Stimulated activated CD8-positive, alpha-beta memory T cell treated with anti-CD3 and anti-CD28 coated beads, Interleukin-12 subunit alpha, Interleukin-12 subunit beta, amount 100 ng/mL, for 1 hour (primary cell): ENCODE data around the gene TNPO1.
A peak's percentile ranks its signal among the peaks of the same experiment; 100 is the strongest.
"Not testable (repeated sequence)": the region's sequence is repeated elsewhere in the genome, so short reads cannot be mapped to it uniquely, and the experiment has no call there.

Experiments
- DNase-seq: peaks from one replicate; pipeline ENCODE4 v3.0.0-alpha.2; 2020; ENCODE audit warnings: low read depth

The TNPO1 gene

DNA sequence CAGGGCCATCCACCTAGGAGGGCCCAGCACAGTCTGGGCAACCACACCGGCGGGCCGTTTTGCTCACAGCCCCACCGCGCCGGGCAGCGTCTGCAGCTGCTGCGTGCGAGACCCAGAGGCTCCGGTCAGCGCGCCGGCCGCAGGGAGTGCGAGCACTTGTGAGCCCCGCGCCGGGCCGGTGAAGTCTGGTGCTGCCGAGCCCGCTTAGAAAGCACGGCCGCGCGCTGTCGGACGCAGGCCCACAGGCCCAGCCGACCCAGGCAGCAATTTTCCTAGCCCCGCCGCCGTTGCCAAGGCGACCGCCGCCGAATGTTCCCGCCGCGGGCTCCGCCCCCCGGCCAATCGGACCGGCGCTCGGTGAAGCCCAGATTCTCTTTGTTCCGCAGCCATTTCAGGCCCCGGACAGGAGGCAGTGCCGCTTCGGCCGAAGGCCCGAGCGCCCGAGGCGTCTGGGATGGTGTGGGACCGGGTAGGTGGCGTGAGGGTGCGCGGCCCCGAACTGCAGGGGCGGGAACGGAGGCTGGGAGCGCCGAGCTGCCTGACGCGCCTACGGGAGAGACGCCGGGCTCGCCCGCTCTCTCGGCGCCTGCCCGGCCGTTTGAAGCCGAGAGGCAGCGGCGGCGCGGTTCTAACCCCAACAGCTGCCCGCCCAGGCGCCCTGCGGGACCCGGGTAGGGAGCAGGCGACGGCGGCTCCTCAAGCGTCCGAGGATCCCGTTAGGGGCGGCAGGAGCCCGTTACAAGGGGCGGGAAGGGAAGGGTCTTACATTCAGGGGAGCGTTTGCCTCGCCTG lies at the start of gene TNPO1:
Gene TNPO1 (plus strand): TSS at position 378 of the 792 bp plus-strand sequence. CDS start 77 bp downstream, at position 455.
- DNase-seq: peak; percentile 73

DNA sequence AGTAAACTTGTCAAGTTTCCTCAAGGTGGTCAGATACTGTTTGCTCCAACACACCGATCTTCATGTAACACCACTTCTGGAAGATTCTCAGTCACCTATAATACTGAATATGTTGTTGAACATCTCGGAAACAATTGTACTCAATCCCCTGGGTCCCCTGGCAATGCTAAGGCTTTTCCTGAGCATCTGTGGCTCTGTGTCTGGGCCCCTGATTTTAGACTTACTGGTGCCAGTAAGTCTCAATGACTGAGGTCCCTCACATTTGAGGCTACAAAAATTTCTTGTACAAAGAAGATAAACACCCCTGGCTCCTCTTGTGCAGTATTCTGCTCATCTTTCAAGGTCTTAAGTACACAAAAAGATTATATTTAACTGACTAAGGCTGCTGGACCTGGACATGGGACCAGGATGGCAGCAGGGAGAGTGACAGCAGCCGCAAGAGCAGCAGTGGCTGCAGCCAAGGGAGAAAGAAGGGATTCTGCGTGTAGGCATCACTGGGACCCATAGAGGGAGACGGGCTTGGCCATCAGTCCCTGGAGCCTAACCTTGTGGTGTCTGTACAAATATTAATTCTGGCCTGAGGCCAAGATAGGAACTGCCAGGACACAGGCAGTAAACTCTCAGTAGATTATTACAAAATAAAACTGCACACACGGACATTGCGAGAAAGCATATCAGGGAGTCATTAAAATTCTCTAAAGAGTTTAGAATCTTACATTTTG lies 49.0 kb upstream of the TNPO1 start:
- no peak for DNase-seq

DNA sequence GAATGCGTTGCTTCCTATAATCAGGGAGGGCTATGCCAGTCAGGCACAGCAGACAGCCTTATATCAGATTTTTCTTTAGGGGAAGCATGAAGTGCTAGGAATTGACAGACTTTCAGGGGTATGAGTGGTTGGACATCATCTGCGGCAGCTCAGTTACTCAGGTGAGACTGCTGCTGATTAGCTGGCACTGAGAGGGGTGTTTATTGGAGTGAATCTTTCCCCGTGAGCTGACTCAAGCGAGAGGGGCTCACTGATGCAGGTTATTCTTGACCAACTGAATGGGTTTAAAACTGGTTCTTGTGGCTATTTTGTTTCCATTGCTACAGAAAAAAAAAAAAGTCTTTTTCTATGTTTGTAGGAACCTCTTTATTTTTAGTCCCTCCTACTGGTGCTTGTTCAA lies 46.2 kb upstream of the TNPO1 start:
- no peak for DNase-seq

DNA sequence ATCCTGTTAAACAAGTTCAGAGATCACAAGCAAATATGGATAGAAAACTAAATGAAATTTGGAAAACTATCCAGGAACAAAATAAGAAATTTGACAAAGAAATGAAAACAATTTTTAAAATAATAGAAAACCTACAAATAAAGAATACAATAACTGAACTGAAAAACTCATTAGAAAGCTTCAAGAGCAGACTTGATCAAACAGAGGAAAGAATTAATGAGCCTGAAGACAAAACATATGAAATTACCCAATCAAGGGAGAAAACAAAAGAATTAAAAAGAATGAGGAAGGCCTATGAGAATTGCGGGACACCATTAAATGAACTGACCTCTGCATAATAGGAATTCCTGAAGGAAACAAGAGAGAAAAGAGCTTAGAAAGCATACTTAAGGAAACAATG lies 39.8 kb upstream of the TNPO1 start:
- no peak for DNase-seq

DNA sequence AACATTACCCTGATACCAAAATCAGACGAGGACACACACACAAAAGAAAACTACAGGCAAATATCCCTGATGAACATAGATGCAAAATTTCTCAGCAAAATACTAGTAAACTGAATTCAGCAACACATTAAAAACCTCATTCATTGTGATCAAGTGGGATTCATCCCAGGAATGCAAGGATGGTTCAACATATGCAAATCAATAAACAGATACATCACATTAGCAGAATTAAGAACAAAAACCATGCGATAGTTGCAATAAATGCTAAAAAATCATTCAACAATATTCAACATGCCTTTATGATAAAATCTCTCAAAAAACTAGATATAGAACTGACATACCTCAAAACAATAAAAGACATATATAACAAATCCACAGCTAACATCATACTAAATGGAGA lies 36.9 kb upstream of the TNPO1 start:
- DNase-seq: no peak

DNA sequence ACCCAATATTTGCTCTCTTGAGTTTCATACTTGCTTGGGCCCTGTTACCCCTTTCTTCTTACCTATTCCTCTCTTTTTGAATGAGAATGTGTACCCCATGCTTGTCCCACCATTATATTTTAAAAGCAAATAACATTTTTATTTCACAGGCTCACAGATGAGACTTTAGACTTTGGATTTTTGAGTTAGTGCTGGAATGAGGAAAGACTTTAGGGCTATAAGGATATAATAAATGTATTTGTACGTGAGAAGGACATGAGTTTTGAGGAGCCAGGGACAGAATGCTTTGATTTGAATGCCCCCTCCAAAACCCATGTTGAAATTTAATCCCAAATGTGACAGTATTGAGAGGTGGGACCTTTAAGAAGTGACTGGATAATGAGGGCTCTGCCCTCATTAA lies 33.1 kb upstream of the TNPO1 start:
- no peak for DNase-seq

DNA sequence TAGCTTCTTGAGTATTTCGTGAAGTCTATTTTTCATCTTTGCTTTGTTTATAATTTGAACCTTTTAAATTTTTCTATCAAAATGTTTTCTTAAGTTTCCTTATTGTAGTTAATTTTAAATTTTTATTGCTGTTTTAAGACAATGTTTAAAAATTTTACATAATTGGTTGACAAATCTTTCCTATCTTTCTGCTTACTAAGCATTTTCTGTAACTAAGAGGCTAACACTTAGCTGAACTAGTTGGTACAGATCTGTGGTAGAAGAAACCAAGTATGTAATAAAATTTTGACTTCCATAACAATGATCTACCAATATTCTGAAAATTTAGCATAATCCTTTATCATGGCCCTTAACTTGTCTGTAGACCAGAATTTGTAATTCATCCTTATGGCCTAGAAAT lies 32.3 kb upstream of the TNPO1 start:
- DNase-seq: no peak

DNA sequence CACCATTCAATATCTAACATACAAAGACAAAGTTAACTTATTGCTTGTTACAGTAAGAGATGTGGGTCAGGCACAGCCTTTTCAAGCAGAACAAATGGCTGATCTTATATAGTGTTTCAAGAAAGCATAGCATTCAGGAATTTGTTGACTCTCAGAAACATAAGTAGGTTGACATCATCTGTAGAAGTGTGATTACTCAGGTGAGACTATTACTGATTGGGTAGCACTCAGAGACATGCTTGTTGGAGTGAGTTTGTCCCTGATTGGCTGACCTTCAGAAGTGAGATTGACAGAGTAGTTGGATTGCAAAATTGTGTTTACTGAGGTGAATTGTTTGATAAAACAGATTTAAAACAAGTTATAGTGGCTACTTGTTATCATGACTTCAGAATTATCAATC lies 30.7 kb upstream of the TNPO1 start:
- no peak for DNase-seq

DNA sequence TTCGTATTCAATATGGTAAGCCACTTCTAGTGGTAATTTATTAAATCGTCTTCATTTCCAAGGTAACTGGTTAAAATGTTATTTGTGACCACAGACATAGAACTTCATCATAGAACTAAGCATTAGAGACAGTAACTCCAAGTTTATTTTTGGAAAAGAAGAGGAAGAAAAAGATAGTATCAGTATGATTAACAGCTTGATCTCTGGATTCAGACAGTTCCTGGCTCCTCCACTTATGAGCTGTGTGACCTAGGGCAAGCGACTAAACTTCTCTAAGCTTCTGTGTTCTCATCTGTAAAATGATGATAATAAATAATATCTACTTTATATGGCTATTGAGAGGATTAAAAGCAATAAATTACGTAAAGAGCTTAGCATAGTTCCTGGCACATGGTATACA lies 29.8 kb upstream of the TNPO1 start:
- no peak for DNase-seq

DNA sequence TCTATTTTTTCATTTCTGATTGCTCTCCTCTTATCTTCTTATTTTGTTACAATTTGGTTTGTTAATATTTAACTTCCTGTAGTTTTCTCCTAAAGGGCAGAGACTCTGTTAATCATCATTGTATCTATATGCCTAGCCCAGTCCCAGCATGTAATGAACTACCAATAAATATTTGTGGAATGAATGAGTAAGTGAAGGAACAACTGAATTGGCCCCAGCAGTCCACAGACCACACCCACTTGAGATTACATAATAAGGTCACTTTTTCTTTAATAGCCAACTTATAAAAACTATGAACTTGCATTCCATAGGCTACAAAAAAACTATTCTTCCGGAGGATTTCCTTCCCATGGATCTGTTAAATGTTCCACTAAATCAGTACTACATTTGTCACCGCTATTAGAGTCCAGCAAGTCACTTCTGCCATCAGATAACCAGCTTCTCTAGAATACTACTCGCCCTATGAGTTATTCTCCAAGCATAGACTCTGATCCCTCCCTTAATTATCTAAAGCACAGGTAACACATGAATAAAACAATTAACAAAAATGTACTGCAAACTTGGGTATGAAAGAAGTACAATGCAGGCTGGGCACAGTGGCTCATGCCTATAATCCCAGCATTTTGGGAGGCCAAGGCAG lies 27.5 kb upstream of the TNPO1 start:
- no peak for DNase-seq

DNA sequence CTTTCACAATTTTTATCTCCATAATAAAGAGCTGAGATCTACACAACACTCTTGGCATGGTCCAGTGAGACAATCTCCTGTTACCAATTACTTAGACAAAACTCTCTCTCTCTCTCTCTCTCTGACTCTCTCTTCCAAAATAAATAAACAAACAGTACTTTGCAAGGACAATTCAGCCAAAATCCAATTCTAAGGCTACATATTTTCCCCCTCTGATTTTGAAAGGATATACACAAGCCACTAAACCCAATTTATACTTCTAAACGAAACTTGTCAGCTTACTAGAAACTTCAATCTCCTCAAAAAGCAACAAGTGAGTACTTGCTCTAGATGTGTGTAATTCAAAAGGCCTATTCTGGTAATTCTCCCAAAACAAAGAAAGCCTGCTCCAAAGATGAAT lies 26.3 kb upstream of the TNPO1 start:
- DNase-seq: no peak

DNA sequence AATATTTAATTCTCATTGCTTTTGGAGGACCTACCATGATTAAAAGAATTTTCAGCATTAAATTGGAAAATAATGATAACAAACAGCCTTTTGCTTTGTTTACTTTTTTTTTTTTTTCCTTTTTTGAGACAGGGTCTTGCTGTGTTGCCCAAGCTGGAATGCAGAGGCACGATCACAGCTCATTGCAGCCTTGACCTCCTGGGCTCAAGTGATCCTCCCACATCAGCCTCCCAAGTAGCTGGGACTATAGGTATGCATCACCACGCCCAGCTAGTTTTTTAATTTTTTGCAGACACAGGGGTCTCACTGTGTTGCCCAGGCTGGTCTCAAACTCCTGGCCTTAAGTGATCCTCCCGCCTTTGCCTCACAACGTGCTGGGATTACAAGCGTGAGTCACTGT lies 23.8 kb upstream of the TNPO1 start:
- DNase-seq: not testable (repeated sequence)

DNA sequence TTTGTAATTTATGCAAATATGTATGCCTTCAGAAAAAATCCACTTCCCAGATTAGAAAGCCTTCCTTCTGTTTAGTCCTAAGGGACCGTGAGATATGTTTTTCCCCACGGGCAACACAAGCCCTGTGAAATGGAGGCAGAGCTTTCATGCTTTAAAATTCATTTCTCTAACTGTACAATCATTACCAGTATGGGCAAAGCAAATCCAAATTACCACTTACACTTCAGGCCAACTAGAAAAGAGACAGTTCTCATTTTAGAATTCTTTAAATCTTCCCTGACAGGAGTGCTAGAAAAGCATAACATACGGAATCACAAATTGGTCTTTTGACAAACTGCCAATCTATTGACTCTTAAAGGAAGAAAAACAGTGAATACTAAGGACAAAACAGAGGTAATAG lies 20.5 kb upstream of the TNPO1 start:
- DNase-seq: no peak

DNA sequence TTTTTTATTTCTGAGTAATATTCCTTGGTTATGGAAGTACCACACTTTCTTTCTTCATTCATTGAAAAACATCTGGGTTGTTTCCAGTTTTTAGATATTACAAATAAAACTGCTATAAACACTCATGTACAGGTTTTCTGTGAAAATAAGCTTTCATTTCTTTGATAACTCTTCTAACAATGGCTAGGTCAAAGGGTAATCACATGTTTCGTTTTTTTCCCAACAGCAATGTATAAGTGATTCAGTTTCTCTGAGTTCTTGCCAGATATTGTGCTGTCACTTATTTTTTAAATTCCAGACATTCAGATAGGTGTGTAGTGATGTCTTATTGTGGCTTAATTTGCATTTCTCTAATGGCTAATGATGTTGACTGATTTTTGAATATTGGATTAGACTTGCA lies 16.7 kb upstream of the TNPO1 start:
- DNase-seq: no peak

DNA sequence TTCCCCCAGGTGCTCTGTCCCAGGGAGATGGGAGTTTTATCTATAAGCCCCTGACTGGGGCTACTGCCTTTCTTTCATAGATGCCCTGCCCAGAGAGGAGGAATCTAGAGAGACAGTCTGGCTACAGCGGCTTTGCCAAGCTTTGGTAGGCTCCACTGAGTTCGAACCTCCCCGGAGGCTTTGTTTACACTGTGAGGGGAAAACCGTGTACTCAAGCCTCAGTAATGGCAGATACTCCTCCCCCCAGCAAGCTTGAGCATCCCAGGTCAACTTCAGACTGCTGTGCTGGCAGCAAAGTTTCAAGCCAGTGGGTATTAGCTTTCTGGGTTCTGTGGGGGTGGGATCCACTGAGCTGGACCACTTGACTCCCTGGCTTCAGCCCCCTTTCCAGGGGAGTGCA lies 7.8 kb upstream of the TNPO1 start:
- DNase-seq: not testable (repeated sequence)

DNA sequence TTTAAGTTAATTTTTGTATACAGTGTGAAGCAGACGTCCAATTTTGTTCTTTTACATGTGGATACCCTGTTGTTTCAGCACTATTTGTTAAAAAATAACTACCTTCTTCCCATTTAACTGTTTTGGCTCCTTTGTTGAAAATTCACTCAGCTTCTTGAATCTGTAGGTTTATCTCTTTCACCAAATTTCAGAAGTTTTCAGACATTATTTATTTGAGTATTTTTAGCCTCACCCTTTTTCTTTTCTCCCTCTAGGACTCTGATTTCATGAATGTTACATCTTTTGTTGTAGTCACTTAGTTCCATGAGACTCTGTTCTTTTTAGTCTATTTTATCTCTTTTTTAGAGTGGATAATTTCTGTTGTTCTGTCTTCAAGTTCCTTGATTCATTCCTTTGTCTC lies 4.6 kb upstream of the TNPO1 start:
- no peak for DNase-seq

DNA sequence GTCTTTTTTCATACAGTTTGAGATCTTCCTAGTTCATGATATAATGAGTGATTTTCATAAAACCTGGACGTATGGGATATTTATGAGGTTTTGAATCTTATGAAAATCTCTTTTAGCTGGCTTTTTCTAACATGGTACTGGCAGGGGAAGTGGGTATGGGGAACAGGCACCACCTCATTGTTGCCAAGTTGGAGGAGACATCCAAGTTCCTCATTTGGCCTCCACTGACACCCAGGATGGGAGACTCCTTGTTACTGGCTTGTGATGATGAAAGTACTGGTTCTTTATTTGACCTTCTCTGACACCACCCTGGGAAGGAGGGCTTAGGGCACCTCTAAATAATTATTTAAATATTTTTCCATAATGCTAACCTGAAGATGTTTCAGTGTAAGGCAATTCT lies 4.0 kb upstream of the TNPO1 start:
- DNase-seq: no peak

DNA sequence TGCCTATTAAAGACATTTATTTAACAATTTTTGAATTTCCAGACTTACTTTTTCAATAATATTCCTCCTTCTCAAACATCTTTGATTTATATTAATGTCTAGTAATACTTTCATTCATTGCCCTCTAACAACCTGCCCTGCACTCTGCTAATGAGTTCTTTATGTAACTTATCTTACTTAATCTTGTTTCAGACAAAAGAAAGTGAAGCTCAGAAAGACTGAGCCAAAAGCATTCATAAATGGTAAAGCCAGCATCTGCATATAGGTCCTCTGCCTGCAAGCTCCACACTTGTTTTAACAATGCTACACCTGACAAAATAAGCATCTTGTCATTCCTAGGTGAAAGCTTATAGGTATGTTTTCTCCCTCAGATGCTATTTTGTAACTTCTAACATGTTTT lies 2.4 kb upstream of the TNPO1 start:
- DNase-seq: no peak

DNA sequence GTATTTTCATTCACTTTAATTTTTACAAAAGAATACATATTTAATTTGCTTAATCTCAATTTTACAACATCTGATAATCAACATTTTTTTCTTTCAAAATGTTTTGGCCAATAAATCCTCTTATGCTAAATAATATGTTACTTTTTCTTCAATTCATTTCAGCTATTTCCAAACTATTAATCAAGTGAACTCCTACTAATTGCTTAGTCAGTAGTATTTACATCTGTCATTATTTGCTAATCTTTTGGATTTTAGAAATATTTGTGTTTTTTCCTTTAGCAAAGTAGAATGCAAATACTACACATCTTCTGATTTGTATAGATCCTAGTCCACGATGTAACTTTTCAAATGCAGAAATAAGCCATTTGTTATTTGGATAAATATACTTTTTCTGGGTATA lies 1.6 kb upstream of the TNPO1 start:
- DNase-seq: no peak

DNA sequence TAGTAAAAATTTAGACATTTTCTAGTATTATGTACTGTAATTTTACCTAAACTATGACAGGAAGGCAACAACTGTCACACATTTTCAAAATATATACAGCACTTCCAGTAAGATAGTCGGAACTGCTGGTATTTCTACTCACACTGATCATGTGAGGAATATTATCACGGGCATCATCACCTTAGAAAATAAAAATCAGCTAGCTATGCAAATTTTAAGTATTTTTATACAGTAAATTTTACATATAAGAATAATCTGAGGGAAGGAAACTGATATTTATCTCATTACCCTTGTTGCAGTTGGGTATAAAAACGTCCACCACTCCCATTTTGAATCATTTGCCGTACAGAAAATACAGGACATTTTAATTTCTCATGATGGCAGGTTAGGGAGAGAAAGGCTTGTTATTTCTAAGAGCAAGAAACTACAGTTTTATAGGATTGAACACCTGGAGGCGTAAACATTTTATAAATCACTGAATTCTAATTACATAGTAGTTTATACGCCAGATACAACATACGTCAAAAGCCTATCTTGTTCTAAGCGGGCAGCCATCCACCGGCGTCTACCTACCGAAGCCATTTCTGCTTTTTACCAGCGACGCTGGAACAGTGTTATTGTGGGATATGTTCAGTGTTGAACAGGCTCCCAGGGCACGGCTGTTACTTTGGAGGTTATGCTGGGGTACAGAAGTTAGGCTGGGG lies 729 bp upstream of the TNPO1 start:
- DNase-seq: no peak

DNA sequence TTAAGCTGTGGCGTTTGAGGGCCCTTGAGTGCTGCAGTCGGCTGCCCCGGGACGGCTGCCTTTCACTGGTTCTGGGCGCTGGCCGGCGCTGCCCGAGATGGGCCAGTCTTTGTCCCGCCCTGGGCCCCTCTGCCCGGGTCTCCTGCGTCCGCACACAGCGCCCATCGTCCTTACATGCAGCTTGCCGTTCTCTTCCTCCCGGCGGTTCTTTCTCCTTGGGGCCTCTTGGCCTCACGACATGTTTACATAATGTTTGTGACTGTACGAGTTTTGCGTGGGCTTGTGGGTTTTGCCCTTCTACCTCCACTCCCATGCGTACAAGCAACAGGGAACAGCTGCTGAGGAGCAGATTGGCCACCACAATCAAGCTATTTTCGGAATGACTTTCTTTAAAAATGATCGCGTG lies 618 bp downstream of the TNPO1 start:
- DNase-seq: no peak

DNA sequence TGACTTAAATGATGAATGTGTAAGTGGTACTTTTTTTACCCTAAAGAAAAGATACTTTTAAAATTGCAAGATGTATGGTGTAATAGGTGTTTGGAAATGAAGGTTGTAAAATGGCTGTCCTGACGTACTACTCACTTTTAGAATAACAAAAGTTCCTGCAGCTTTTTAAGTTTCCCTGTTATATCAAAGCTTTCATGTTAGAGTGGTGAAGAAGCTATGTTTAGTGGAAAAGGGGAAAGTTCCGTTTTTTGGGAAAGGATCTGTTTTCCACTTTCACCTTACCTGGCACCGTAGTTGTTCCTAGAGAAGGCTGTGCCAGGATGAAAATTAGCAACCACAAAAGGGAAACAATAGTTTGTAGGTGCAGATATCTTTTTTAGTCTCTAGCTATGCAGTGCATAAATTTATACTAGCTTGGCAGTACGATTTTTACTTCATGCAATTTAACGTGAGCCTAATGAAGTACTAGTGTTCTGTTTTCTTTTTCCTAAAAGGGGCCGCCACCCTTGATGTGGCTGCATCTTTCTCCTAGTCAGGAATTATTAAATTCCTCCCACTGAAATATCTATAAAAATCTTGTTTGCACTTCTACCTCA lies 1.3 kb downstream of the TNPO1 start:
- no peak for DNase-seq
